ENCODE results near the gene SMPD3.

SMPD3 gene

GRCh38 chr16:68487669-68488068 lies 39.4 kb upstream of the SMPD3 start:
- no peak for TF ChIP-seq SIN3A (IDR thresholded peaks at IDR 0.05; ENCODE audit: borderline replicate concordance, insufficient read depth, low read length)

DNA sequence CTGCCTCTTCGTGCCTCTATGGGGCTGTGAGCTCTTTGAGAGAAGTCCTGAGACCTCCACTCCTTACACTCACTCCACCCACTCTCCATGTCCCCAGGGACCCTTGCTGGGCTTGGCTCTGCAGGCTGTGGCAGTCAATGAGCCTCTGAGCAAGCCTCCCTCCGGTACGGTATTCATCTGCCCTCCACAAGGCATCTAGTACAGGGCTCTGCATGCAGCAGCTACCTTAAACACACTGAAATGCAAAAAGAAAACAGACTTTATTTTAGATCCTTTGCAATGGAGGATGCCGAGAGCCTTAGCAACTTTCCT lies 38.9 kb upstream of the SMPD3 start:
- TF ChIP-seq POLR2AphosphoS5 (IDR thresholded peaks at IDR 0.05; ENCODE audit: low read depth, low read length), result no peak
- TF ChIP-seq TAF1 (IDR thresholded peaks at IDR 0.05; ENCODE audit: borderline replicate concordance, insufficient read depth, low read length), result no peak
- TF ChIP-seq, protein P1, sequence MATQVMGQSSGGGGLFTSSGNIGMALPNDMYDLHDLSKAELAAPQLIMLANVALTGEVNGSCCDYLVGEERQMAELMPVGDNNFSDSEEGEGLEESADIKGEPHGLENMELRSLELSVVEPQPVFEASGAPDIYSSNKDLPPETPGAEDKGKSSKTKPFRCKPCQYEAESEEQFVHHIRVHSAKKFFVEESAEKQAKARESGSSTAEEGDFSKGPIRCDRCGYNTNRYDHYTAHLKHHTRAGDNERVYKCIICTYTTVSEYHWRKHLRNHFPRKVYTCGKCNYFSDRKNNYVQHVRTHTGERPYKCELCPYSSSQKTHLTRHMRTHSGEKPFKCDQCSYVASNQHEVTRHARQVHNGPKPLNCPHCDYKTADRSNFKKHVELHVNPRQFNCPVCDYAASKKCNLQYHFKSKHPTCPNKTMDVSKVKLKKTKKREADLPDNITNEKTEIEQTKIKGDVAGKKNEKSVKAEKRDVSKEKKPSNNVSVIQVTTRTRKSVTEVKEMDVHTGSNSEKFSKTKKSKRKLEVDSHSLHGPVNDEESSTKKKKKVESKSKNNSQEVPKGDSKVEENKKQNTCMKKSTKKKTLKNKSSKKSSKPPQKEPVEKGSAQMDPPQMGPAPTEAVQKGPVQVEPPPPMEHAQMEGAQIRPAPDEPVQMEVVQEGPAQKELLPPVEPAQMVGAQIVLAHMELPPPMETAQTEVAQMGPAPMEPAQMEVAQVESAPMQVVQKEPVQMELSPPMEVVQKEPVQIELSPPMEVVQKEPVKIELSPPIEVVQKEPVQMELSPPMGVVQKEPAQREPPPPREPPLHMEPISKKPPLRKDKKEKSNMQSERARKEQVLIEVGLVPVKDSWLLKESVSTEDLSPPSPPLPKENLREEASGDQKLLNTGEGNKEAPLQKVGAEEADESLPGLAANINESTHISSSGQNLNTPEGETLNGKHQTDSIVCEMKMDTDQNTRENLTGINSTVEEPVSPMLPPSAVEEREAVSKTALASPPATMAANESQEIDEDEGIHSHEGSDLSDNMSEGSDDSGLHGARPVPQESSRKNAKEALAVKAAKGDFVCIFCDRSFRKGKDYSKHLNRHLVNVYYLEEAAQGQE (IDR thresholded peaks at IDR 0.05; ENCODE audit: insufficient read depth in 1 of 2, low read depth in 2 of 2, low read length in 2 of 2), result no peak

- TF ChIP-seq, protein P1 (IDR thresholded peaks at IDR 0.05; ENCODE audit: insufficient read depth in 1 of 2, low read depth in 2 of 2, low read length in 2 of 2), result no peak
- TF ChIP-seq FOXP2 (optimal IDR thresholded peaks at IDR 0.05; ENCODE audit: borderline replicate concordance, extremely low read depth, extremely low read length, insufficient read depth) (no peak), POLR2AphosphoS5 (IDR thresholded peaks at IDR 0.05; ENCODE audit: low read depth, low read length) (no peak), TAF1 (IDR thresholded peaks at IDR 0.05; ENCODE audit: borderline replicate concordance, insufficient read depth, low read length) (no peak), SIN3A (IDR thresholded peaks at IDR 0.05; ENCODE audit: borderline replicate concordance, insufficient read depth, low read length) (no peak)
These were observed 38.3 kb upstream of the SMPD3 start for GRCh38 chr16:68486502-68487202.

- no peak for TF ChIP-seq SIN3A (IDR thresholded peaks at IDR 0.05; ENCODE audit: borderline replicate concordance, insufficient read depth, low read length)
- TF ChIP-seq POLR2AphosphoS5 (IDR thresholded peaks at IDR 0.05; ENCODE audit: low read depth, low read length), result no peak
- TF ChIP-seq, protein P1 (IDR thresholded peaks at IDR 0.05; ENCODE audit: insufficient read depth in 1 of 2, low read depth in 2 of 2, low read length in 2 of 2), result no peak
- no peak for TF ChIP-seq FOXP2 (optimal IDR thresholded peaks at IDR 0.05; ENCODE audit: borderline replicate concordance, extremely low read depth, extremely low read length, insufficient read depth)
- TF ChIP-seq TAF1 (IDR thresholded peaks at IDR 0.05; ENCODE audit: borderline replicate concordance, insufficient read depth, low read length), result no peak
These were observed 33.3 kb upstream of the SMPD3 start for GRCh38 chr16:68481636-68482035.

- TF ChIP-seq FOXP2 (optimal IDR thresholded peaks at IDR 0.05; ENCODE audit: borderline replicate concordance, extremely low read depth, extremely low read length, insufficient read depth) (no peak), SIN3A (IDR thresholded peaks at IDR 0.05; ENCODE audit: borderline replicate concordance, insufficient read depth, low read length) (no peak), POLR2AphosphoS5 (IDR thresholded peaks at IDR 0.05; ENCODE audit: low read depth, low read length) (no peak), TAF1 (IDR thresholded peaks at IDR 0.05; ENCODE audit: borderline replicate concordance, insufficient read depth, low read length) (no peak)
- TF ChIP-seq, protein P1 (IDR thresholded peaks at IDR 0.05; ENCODE audit: insufficient read depth in 1 of 2, low read depth in 2 of 2, low read length in 2 of 2), result no peak
These were observed 32.0 kb upstream of the SMPD3 start for GRCh38 chr16:68480084-68480995.
